ENCODE data around the gene AADACL4. TPM values are rescaled to one million over a fixed set of nuclear protein-coding genes. Genes with fewer than 3 reads are reported as not detected.

AADACL4 gene
- total and polyA plus RNA-seq, 10 of the 15 experiments (the other 5 are each of a cell fraction or from before 2014, with no cell fraction given): not detected

- CTCF ChIA-PET: no interaction called here
- 49% methylated on average over 4 of the region's 4 CpGs for WGBS (ENCODE audit: insufficient coverage, insufficient replicate concordance, low lambda C conversion rate, missing lambda C conversion rate)
- no TSS peak for BruUV-seq (replicated peaks)
- no peak for ATAC-seq
- H3K9ac ChIP-seq (ENCODE audit: control insufficient read depth, insufficient read depth, low read length): no peak overlapping the region
- no peak for FAIRE-seq
- no peak overlapping the region for H3K27ac ChIP-seq (ENCODE audit: control insufficient read depth, insufficient read depth)
- no peaks in the 10 kb centered on the region; a peak in 1 of 4 replicates for H3K27me3 ChIP-seq (replicated peaks in 1 of 2; ENCODE audit: control insufficient read depth in 2 of 2, insufficient read depth in 2 of 2, low read length in 1 of 2)
- TF ChIP-seq BHLHE40 (IDR thresholded peaks at IDR 0.05; ENCODE audit: borderline replicate concordance in 1 of 2, low read depth in 2 of 2, low read length in 1 of 2) (no peak), CEBPZ (IDR thresholded peaks at IDR 0.05; ENCODE audit: low read depth, low read length) (no peak), BCLAF1 (IDR thresholded peaks at IDR 0.05) (no peak), NR2C1 (IDR thresholded peaks at IDR 0.05) (no peak), STAT3 (IDR thresholded peaks at IDR 0.05; ENCODE audit: low read depth, low read length) (no peak), RELB (IDR thresholded peaks at IDR 0.05; ENCODE audit: low read depth) (no peak), HCFC1 (IDR thresholded peaks at IDR 0.05; ENCODE audit: low read length) (no peak), ZNF622 (IDR thresholded peaks at IDR 0.05) (no peak), SUZ12 (IDR thresholded peaks at IDR 0.05; ENCODE audit: unreplicated experiment) (no peak), SIX5 (IDR thresholded peaks at IDR 0.05; ENCODE audit: low read depth, low read length, severe bottlenecking) (no peak), PAX5 (IDR thresholded peaks at IDR 0.05; ENCODE audit: borderline replicate concordance, low read depth, low read length) (no peak), ATF2 (IDR thresholded peaks at IDR 0.05; ENCODE audit: low read length) (no peak)
- H2AFZ ChIP-seq (ENCODE audit: control insufficient read depth, low read depth, low read length): no peak overlapping the region
- DNase-seq (ENCODE audit: low read depth, low spot score): no peak
- RAD21 ChIA-PET (ENCODE audit: unreplicated experiment): no interaction called here
- H3K4me2 ChIP-seq (ENCODE audit: control insufficient read depth, insufficient read depth): no peak overlapping the region
- no peaks in the 10 kb centered on the region for H3K9me3 ChIP-seq (replicated peaks; ENCODE audit: control insufficient read depth, insufficient read depth, low read length)
- H4K20me1 ChIP-seq (ENCODE audit: control insufficient read depth, insufficient read depth): no peaks in the 10 kb centered on the region
- no peak overlapping the region for H3K4me3 ChIP-seq
- SMC1A ChIA-PET (ENCODE audit: uncharacterized antibody, unreplicated experiment): no interaction called here
- intact Hi-C loops (cut with micrococcal nuclease; ENCODE audit: unreplicated experiment) (no loop called here), in situ Hi-C loops (cut with MboI) (no loop called here)
- H3K4me1 ChIP-seq (ENCODE audit: control insufficient read depth, insufficient read depth, low read length): no peaks in the 10 kb centered on the region
- H3K36me3 ChIP-seq (ENCODE audit: control insufficient read depth in 2 of 2, insufficient read depth in 2 of 2, low read length in 1 of 2): no peaks in the 10 kb centered on the region
- no peaks in the 10 kb centered on the region for H3K79me2 ChIP-seq (ENCODE audit: control insufficient read depth, insufficient read depth, low read length)
- POLR2A ChIA-PET: no interaction called here
These were observed 10.2 kb downstream of the AADACL4 start for GRCh38 chr1:12654004-12654567.

Measured in GM12878 (cell line).